PC-9 (cell line): ENCODE measurements around the gene MCMBP.

ENCODE experiments used
- EZH2 ChIP-seq: fragments of 200-600 bp; sonication (generic); IDR thresholded peaks from 2 replicates; pipeline ENCODE4 v1.8.0; 2017; ENCODE audit warnings: antibody characterized with exemption, low read depth
- TF ChIP-seq, protein P1 (sequence below): fragments of 200-600 bp; sonication (generic); conservative IDR thresholded peaks from 2 replicates; pipeline ENCODE4 v1.6.1; 2017; ENCODE audit warnings: mixed run types, antibody characterized with exemption, mild to moderate bottlenecking, moderate library complexity

DNA sequence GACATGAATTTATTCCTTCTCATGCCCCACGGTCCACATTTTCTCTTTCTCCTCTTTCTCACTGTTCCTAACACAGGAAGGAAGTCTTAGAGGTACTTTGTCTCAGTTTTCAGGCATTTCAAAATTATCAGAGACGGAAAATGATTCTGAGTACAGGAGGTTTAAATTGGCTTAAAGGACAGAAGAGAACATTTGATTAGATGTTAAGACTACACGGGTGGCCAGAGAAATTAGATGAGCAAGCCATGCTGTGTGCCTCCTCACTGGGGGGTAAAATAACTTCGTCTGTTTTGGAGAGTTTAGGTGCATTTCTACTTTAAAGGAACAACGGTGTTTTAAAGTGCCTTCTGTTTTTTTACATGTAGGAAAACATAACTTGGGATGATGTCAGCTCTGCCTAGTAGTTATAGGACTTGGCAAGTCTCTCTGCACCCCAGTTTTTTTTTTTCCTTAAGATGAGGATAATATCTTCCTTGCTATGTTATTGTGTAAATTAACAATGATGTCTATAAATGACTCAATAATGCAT lies 66.9 kb downstream of the MCMBP start:
- TF ChIP-seq, protein P1, sequence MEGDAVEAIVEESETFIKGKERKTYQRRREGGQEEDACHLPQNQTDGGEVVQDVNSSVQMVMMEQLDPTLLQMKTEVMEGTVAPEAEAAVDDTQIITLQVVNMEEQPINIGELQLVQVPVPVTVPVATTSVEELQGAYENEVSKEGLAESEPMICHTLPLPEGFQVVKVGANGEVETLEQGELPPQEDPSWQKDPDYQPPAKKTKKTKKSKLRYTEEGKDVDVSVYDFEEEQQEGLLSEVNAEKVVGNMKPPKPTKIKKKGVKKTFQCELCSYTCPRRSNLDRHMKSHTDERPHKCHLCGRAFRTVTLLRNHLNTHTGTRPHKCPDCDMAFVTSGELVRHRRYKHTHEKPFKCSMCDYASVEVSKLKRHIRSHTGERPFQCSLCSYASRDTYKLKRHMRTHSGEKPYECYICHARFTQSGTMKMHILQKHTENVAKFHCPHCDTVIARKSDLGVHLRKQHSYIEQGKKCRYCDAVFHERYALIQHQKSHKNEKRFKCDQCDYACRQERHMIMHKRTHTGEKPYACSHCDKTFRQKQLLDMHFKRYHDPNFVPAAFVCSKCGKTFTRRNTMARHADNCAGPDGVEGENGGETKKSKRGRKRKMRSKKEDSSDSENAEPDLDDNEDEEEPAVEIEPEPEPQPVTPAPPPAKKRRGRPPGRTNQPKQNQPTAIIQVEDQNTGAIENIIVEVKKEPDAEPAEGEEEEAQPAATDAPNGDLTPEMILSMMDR, result no peak
- no peak for TF ChIP-seq EZH2
